GM23338 (cell line): ENCODE data around the gene BARX1. TPM values are rescaled to one million over a fixed set of nuclear protein-coding genes. Genes with fewer than 3 reads are reported as not detected.

ENCODE experiments used
- ATAC-seq: fragments of 200-7000 bp; cut with Tn5 transposase; 3 replicates; pipeline ENCODE4 v1.9.1; 2020
- DNase-seq: peaks from one replicate; pipeline ENCODE4 v3.0.0-alpha.2; 2015; ENCODE audit warnings: low spot score
- H2AFZ ChIP-seq: fragments of 200-600 bp; sonication (generic); 2 replicates; pipeline ENCODE4 v1.8.0; 2016; ENCODE audit warnings: antibody characterized with exemption, mild to moderate bottlenecking, moderate library complexity
- H3F3A ChIP-seq: fragments of 200-600 bp; sonication (generic); replicated peaks from 2 replicates; pipeline ENCODE4 v1.8.0; 2017; ENCODE audit warnings: antibody characterized with exemption, mixed run types, low read depth
- H3K27ac ChIP-seq: fragments of 200-600 bp; sonication (generic); 2 replicates; pipeline ENCODE4 v1.6.1; 2016; ENCODE audit warnings: low read depth
- H3K27me3 ChIP-seq: fragments of 200-600 bp; sonication (generic); 2 replicates; pipeline ENCODE4 v1.8.0; 2016; ENCODE audit warnings: mild to moderate bottlenecking, mixed run types, moderate library complexity; ENCODE audit not compliant: insufficient read depth
- H3K36me3 ChIP-seq: fragments of 200-600 bp; sonication (generic); 2 replicates; pipeline ENCODE4 v1.8.0; 2016; ENCODE audit warnings: mild to moderate bottlenecking; ENCODE audit not compliant: insufficient read depth
- H3K4me1 ChIP-seq: fragments of 200-600 bp; sonication (generic); 2 replicates; pipeline ENCODE4 v1.8.0; 2016; ENCODE audit warnings: mild to moderate bottlenecking, moderate library complexity; ENCODE audit not compliant: insufficient read depth
- H3K4me2 ChIP-seq: fragments of 200-600 bp; sonication (generic); 2 replicates; pipeline ENCODE4 v1.7.1; 2017; ENCODE audit warnings: mixed run types
- H3K4me3 ChIP-seq: fragments of 200-600 bp; sonication (generic); 2 replicates; pipeline ENCODE4 v1.6.1; 2016; ENCODE audit warnings: mixed run types
- H3K79me2 ChIP-seq: fragments of 200-600 bp; sonication (generic); replicated peaks from 2 replicates; pipeline ENCODE4 v1.8.0; 2017; ENCODE audit warnings: mild to moderate bottlenecking; ENCODE audit not compliant: insufficient read depth
- H3K9me2 ChIP-seq: fragments of 200-600 bp; sonication (generic); 2 replicates; pipeline ENCODE4 v1.8.0; 2017; ENCODE audit not compliant: insufficient read depth
- H4K20me1 ChIP-seq: fragments of 200-600 bp; sonication (generic); replicated peaks from 2 replicates; pipeline ENCODE4 v1.8.0; 2017; ENCODE audit warnings: mild to moderate bottlenecking; ENCODE audit not compliant: insufficient read depth
- H3K27ac Mint-ChIP-seq: 2 replicates; pipeline ENCODE4 v1.8.0; 2020; ENCODE audit warnings: inconsistent platforms, mild to moderate bottlenecking, moderate library complexity, mixed read lengths
- H3K27me3 Mint-ChIP-seq: 3 replicates; pipeline ENCODE4 v1.8.0; 2022; ENCODE audit warnings: low read depth, mild to moderate bottlenecking, moderate library complexity, mixed read lengths, inconsistent platforms; ENCODE audit not compliant: insufficient read depth, poor library complexity
- H3K36me3 Mint-ChIP-seq: 3 replicates; pipeline ENCODE4 v1.8.0; 2021; ENCODE audit warnings: low read depth, mild to moderate bottlenecking, inconsistent platforms, moderate library complexity, mixed read lengths
- H3K4me1 Mint-ChIP-seq: 3 replicates; pipeline ENCODE4 v1.8.0; 2020; ENCODE audit warnings: mild to moderate bottlenecking, inconsistent platforms, mixed read lengths
- H3K4me3 Mint-ChIP-seq: 3 replicates; pipeline ENCODE4 v1.8.0; 2021; ENCODE audit warnings: moderate library complexity, mild to moderate bottlenecking, inconsistent platforms, mixed read lengths
- H3K9me3 Mint-ChIP-seq: 3 replicates; pipeline ENCODE4 v1.8.0; 2020; ENCODE audit warnings: moderate library complexity, mild to moderate bottlenecking, inconsistent platforms, mixed read lengths
- CREB1 ChIP-seq: fragments of 250-450 bp; sonication (Bioruptor Pico); IDR thresholded peaks from 2 replicates; pipeline ENCODE4 v1.5.0; 2020; ENCODE audit warnings: low read depth, mild to moderate bottlenecking, moderate library complexity
- EZH2 ChIP-seq: fragments of 200-600 bp; sonication (generic); IDR thresholded peaks from one replicate; pipeline ENCODE4 v1.8.0; 2017; ENCODE audit warnings: antibody characterized with exemption, mild to moderate bottlenecking, low read depth; ENCODE audit not compliant: unreplicated experiment
- EZH2phosphoT487 ChIP-seq: fragments of 200-600 bp; sonication (generic); IDR thresholded peaks from one replicate; pipeline ENCODE4 v1.8.1; 2018; ENCODE audit warnings: antibody characterized with exemption; ENCODE audit not compliant: unreplicated experiment
- JUNB ChIP-seq: IDR thresholded peaks from one replicate; pipeline ENCODE4 v1.6.1; 2016; ENCODE audit warnings: antibody characterized with exemption; ENCODE audit not compliant: unreplicated experiment
- NANOG ChIP-seq: IDR thresholded peaks from 2 replicates; pipeline ENCODE4 v1.6.1; 2016; ENCODE audit warnings: antibody characterized with exemption, borderline replicate concordance
- POLR2AphosphoS5 ChIP-seq: IDR thresholded peaks from 2 replicates; pipeline ENCODE4 v1.6.1; 2016; ENCODE audit warnings: antibody characterized with exemption, low read depth
- STAT1 ChIP-seq: IDR thresholded peaks from one replicate; pipeline ENCODE4 v1.6.1; 2016; ENCODE audit warnings: antibody characterized with exemption; ENCODE audit not compliant: unreplicated experiment
- ZNF114 ChIP-seq: fragments of 250-450 bp; sonication (Bioruptor Pico); IDR thresholded peaks from 2 replicates; pipeline ENCODE4 v1.5.0; 2020; ENCODE audit warnings: mild to moderate bottlenecking, moderate library complexity
- ZNF331 ChIP-seq: fragments of 250-450 bp; sonication (Bioruptor Pico); IDR thresholded peaks from 2 replicates; pipeline ENCODE4 v1.5.0; 2020; ENCODE audit warnings: low read depth, mild to moderate bottlenecking, moderate library complexity
- polyA plus RNA-seq: library from polyadenylated mRNA; unstranded; fragments of >200 nt; fragmentation: Nextera tagmentation; extraction: Ambion mirVana; gene quantifications from 2 replicates; pipeline ENCODE4 v1.2.1, GENCODE V29; 2016
- total RNA-seq: library from RNA; depleted of rRNA; stranded (reverse); fragments of >200 nt; shearing (Covaris generic); gene quantifications from 2 replicates; pipeline ENCODE4 v1.2.3, GENCODE V29; 2014
- TF ChIP-seq, protein P1 (sequence below): fragments of 250-450 bp; sonication (Bioruptor Pico); IDR thresholded peaks from 2 replicates; pipeline ENCODE4 v1.5.0; 2020; ENCODE audit warnings: mild to moderate bottlenecking, moderate library complexity
- TF ChIP-seq, protein P2 (sequence below): IDR thresholded peaks from one replicate; pipeline ENCODE4 v1.6.1; 2018; ENCODE audit warnings: antibody characterized with exemption; ENCODE audit not compliant: unreplicated experiment
- TF ChIP-seq, protein P3 (sequence below): IDR thresholded peaks from 2 replicates; pipeline ENCODE4 v1.6.1; 2016; ENCODE audit warnings: antibody characterized with exemption
- TF ChIP-seq, protein P4 (sequence below), 2 experiments: fragments of 200-600 bp in 1 of 2; sonication (generic) in 1 of 2; conservative IDR thresholded peaks; 2 replicates each; pipeline versions ENCODE4 v1.5.1 to v1.6.1; 2016 to 2017; ENCODE audit warnings: antibody characterized with exemption in 2 of 2, low read depth in 2 of 2, mild to moderate bottlenecking in 2 of 2, moderate library complexity in 1 of 2

Gene BARX1
- total and polyA plus RNA-seq, 2 experiments from 2014 or later = 0.87 to 1.6 TPM

DNA sequence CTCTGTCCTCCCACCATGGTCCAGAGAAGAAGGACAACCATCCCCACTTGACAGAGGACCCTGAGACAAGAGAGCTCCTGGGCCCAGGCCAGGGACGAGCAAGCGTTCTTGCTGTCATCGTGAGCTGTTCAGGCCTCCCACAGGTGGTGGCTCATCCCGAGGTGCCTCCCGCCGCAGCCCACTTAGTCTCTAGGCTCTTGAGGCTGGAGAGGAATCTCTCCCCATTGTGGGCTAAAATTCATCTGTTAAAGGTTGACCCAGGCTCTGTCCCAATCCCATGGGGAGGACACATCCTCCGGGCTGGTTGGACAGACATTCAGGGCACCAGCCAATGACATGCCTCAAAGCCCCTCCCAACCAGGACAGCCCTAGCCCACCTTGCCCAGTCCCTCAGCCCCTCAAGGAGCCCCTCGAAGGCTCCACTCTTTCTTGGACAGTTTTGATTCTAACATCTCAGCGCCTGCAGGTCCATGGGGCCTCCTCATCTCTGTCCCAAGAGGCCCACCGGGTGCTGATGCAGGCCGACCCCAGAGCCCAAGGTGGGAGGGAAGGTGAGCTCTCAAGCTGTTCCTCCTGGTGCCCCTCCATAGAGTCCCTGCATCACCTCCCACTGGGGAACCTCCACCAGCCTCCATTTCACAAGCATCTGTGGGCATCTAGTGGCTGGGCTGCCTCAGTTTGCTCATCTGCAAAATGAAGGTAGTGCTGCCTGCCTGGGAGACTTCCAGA lies 52.9 kb downstream of the BARX1 start:
- Mint-ChIP-seq H3K4me3 (no peak overlapping the region), H3K4me1 (no peaks in the 10 kb centered on the region; the same call in 2 of the 3 replicates), H3K27ac (no peak overlapping the region), H3K9me3 (peaks cover 11% of the 10 kb centered on the region), H3K27me3 (peaks cover 16% of the 10 kb centered on the region), H3K36me3 (no peaks in the 10 kb centered on the region; the same call in 2 of the 3 replicates)
- DNase-seq (no peak), ATAC-seq (no peak)
- Histone ChIP-seq H3K27me3 (no peaks in the 10 kb centered on the region), H3K27ac (no peak overlapping the region), H3K4me1 (no peaks in the 10 kb centered on the region), H3K9me2 (no peaks in the 10 kb centered on the region), H3K4me3 (no peak overlapping the region), H3F3A (no peaks in the 10 kb centered on the region), H3K36me3 (no peaks in the 10 kb centered on the region), H2AFZ (no peak overlapping the region), H3K79me2 (no peaks in the 10 kb centered on the region), H3K4me2 (no peak overlapping the region), H4K20me1 (no peaks in the 10 kb centered on the region)
- no peak for TF ChIP-seq STAT1
- no peak for TF ChIP-seq EZH2phosphoT487
- TF ChIP-seq ZNF331 (CRISPR knock-in tag) = no peak
- no peak for TF ChIP-seq POLR2AphosphoS5
- TF ChIP-seq NANOG = no peak
- TF ChIP-seq, protein P1, sequence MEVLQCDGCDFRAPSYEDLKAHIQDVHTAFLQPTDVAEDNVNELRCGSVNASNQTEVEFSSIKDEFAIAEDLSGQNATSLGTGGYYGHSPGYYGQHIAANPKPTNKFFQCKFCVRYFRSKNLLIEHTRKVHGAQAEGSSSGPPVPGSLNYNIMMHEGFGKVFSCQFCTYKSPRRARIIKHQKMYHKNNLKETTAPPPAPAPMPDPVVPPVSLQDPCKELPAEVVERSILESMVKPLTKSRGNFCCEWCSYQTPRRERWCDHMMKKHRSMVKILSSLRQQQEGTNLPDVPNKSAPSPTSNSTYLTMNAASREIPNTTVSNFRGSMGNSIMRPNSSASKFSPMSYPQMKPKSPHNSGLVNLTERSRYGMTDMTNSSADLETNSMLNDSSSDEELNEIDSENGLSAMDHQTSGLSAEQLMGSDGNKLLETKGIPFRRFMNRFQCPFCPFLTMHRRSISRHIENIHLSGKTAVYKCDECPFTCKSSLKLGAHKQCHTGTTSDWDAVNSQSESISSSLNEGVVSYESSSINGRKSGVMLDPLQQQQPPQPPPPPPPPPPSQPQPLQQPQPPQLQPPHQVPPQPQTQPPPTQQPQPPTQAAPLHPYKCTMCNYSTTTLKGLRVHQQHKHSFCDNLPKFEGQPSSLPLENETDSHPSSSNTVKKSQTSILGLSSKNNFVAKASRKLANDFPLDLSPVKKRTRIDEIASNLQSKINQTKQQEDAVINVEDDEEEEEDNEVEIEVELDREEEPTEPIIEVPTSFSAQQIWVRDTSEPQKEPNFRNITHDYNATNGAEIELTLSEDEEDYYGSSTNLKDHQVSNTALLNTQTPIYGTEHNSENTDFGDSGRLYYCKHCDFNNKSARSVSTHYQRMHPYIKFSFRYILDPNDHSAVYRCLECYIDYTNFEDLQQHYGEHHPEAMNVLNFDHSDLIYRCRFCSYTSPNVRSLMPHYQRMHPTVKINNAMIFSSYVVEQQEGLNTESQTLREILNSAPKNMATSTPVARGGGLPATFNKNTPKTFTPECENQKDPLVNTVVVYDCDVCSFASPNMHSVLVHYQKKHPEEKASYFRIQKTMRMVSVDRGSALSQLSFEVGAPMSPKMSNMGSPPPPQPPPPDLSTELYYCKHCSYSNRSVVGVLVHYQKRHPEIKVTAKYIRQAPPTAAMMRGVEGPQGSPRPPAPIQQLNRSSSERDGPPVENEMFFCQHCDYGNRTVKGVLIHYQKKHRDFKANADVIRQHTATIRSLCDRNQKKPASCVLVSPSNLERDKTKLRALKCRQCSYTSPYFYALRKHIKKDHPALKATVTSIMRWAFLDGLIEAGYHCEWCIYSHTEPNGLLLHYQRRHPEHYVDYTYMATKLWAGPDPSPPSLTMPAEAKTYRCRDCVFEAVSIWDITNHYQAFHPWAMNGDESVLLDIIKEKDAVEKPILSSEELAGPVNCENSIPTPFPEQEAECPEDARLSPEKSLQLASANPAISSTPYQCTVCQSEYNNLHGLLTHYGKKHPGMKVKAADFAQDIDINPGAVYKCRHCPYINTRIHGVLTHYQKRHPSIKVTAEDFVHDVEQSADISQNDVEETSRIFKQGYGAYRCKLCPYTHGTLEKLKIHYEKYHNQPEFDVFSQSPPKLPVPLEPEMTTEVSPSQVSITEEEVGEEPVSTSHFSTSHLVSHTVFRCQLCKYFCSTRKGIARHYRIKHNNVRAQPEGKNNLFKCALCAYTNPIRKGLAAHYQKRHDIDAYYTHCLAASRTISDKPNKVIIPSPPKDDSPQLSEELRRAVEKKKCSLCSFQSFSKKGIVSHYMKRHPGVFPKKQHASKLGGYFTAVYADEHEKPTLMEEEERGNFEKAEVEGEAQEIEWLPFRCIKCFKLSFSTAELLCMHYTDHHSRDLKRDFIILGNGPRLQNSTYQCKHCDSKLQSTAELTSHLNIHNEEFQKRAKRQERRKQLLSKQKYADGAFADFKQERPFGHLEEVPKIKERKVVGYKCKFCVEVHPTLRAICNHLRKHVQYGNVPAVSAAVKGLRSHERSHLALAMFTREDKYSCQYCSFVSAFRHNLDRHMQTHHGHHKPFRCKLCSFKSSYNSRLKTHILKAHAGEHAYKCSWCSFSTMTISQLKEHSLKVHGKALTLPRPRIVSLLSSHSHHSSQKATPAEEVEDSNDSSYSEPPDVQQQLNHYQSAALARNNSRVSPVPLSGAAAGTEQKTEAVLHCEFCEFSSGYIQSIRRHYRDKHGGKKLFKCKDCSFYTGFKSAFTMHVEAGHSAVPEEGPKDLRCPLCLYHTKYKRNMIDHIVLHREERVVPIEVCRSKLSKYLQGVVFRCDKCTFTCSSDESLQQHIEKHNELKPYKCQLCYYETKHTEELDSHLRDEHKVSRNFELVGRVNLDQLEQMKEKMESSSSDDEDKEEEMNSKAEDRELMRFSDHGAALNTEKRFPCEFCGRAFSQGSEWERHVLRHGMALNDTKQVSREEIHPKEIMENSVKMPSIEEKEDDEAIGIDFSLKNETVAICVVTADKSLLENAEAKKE (CRISPR knock-in tag) = no peak
- TF ChIP-seq, protein P2, sequence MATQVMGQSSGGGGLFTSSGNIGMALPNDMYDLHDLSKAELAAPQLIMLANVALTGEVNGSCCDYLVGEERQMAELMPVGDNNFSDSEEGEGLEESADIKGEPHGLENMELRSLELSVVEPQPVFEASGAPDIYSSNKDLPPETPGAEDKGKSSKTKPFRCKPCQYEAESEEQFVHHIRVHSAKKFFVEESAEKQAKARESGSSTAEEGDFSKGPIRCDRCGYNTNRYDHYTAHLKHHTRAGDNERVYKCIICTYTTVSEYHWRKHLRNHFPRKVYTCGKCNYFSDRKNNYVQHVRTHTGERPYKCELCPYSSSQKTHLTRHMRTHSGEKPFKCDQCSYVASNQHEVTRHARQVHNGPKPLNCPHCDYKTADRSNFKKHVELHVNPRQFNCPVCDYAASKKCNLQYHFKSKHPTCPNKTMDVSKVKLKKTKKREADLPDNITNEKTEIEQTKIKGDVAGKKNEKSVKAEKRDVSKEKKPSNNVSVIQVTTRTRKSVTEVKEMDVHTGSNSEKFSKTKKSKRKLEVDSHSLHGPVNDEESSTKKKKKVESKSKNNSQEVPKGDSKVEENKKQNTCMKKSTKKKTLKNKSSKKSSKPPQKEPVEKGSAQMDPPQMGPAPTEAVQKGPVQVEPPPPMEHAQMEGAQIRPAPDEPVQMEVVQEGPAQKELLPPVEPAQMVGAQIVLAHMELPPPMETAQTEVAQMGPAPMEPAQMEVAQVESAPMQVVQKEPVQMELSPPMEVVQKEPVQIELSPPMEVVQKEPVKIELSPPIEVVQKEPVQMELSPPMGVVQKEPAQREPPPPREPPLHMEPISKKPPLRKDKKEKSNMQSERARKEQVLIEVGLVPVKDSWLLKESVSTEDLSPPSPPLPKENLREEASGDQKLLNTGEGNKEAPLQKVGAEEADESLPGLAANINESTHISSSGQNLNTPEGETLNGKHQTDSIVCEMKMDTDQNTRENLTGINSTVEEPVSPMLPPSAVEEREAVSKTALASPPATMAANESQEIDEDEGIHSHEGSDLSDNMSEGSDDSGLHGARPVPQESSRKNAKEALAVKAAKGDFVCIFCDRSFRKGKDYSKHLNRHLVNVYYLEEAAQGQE = no peak
- no peak for TF ChIP-seq CREB1 (CRISPR knock-in tag)
- no peak for TF ChIP-seq JUNB
- TF ChIP-seq, protein P3, sequence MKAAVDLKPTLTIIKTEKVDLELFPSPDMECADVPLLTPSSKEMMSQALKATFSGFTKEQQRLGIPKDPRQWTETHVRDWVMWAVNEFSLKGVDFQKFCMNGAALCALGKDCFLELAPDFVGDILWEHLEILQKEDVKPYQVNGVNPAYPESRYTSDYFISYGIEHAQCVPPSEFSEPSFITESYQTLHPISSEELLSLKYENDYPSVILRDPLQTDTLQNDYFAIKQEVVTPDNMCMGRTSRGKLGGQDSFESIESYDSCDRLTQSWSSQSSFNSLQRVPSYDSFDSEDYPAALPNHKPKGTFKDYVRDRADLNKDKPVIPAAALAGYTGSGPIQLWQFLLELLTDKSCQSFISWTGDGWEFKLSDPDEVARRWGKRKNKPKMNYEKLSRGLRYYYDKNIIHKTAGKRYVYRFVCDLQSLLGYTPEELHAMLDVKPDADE = no peak
- TF ChIP-seq ZNF114 (CRISPR knock-in tag) = no peak
- TF ChIP-seq EZH2 = no peak
- TF ChIP-seq, protein P4, sequence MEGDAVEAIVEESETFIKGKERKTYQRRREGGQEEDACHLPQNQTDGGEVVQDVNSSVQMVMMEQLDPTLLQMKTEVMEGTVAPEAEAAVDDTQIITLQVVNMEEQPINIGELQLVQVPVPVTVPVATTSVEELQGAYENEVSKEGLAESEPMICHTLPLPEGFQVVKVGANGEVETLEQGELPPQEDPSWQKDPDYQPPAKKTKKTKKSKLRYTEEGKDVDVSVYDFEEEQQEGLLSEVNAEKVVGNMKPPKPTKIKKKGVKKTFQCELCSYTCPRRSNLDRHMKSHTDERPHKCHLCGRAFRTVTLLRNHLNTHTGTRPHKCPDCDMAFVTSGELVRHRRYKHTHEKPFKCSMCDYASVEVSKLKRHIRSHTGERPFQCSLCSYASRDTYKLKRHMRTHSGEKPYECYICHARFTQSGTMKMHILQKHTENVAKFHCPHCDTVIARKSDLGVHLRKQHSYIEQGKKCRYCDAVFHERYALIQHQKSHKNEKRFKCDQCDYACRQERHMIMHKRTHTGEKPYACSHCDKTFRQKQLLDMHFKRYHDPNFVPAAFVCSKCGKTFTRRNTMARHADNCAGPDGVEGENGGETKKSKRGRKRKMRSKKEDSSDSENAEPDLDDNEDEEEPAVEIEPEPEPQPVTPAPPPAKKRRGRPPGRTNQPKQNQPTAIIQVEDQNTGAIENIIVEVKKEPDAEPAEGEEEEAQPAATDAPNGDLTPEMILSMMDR (conservative IDR thresholded peaks at IDR 0.05; ENCODE audit: low read depth in 2 of 2) = no peak
